SK-N-MC (cell line): ENCODE measurements around the gene POMT2.

ENCODE experiments used
- DNase-seq: peaks from one replicate; pipeline ENCODE4 v3.0.0-alpha.2; 2011; ENCODE audit warnings: low read depth, low spot score
- H3K27ac ChIP-seq: fragments of 200-600 bp; sonication (generic); 2 replicates; pipeline ENCODE4 v1.5.1; 2016; ENCODE audit warnings: mixed run types
- H3K36me3 ChIP-seq: fragments of 200-600 bp; sonication (generic); 2 replicates; pipeline ENCODE4 v1.6.1; 2017; ENCODE audit warnings: antibody characterized with exemption, low read length, mixed read lengths; ENCODE audit not compliant: insufficient read depth
- H3K4me3 ChIP-seq: fragments of 200-600 bp; sonication (generic); 2 replicates; pipeline ENCODE4 v1.5.1; 2016
- H3K9ac ChIP-seq: fragments of 200-600 bp; sonication (generic); 2 replicates; pipeline ENCODE4 v1.8.0; 2017; ENCODE audit warnings: mixed run types, mixed read lengths; ENCODE audit not compliant: insufficient read length
- H3K9me3 ChIP-seq: fragments of 200-600 bp; sonication (generic); 2 replicates; pipeline ENCODE4 v1.6.1; 2017; ENCODE audit warnings: low read depth, mild to moderate bottlenecking, antibody characterized with exemption, low read length, moderate library complexity, mixed read lengths
- EZH2 ChIP-seq: fragments of 200-600 bp; sonication (generic); IDR thresholded peaks from one replicate; pipeline ENCODE4 v1.6.1; 2017; ENCODE audit warnings: antibody characterized with exemption
- FOXP2 ChIP-seq: optimal IDR thresholded peaks from 2 replicates; pipeline ENCODE3; 2011; ENCODE audit warnings: mild to moderate bottlenecking, moderate library complexity; ENCODE audit not compliant: insufficient read depth; ENCODE audit errors: extremely low read length, control extremely low read depth
- POLR2AphosphoS5 ChIP-seq: IDR thresholded peaks from 2 replicates; pipeline ENCODE4 v1.6.1; 2012; ENCODE audit warnings: mild to moderate bottlenecking, low read depth, low read length, borderline replicate concordance

POMT2 gene

DNA sequence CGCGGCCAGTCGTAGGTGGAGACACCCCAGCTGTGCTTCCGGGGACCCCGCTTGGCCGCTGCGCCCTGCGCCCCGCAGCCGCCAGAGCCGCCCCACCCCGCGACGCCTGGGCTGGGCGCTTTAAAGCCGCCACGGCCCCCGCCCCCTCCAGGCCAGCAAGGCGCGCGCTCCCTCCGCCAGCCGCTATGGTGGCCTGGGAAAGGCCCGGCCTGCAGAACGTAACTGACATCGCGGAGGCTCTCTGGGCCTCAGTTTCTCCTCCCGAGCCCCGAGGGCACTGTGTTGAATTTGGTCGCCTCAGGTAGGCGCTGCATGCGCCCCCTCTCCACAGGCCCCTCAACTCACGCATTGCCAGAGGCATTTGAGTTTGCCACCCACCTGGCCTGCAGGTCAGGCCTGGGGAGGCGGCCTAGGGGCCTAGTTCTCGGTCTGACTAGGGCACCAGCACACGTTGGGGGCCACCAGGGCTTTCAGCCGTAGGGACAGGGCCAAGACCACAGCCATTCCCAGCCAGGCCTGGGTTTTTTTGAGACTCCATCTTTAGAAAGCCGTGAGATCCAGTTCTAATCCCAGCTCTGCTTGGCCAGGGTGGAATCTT lies 49.5 kb downstream of the POMT2 start, which contains the start of gene NGB:
Gene NGB (minus strand): TSS at position 94 of the 598 bp plus-strand sequence. CDS start 269 bp downstream, outside the sequence.
- Histone ChIP-seq H3K4me3 (no peak within 1 kb of the TSS), H3K9me3 (no peaks in the 10 kb centered on the region), H3K9ac (no peak within 1 kb of the TSS), H3K36me3 (no peaks in the 10 kb centered on the region), H3K27ac (no peak within 1 kb of the TSS)
- no peak for DNase-seq
- TF ChIP-seq EZH2, result no peak
- no peak for TF ChIP-seq FOXP2
- no peak for TF ChIP-seq POLR2AphosphoS5

DNA sequence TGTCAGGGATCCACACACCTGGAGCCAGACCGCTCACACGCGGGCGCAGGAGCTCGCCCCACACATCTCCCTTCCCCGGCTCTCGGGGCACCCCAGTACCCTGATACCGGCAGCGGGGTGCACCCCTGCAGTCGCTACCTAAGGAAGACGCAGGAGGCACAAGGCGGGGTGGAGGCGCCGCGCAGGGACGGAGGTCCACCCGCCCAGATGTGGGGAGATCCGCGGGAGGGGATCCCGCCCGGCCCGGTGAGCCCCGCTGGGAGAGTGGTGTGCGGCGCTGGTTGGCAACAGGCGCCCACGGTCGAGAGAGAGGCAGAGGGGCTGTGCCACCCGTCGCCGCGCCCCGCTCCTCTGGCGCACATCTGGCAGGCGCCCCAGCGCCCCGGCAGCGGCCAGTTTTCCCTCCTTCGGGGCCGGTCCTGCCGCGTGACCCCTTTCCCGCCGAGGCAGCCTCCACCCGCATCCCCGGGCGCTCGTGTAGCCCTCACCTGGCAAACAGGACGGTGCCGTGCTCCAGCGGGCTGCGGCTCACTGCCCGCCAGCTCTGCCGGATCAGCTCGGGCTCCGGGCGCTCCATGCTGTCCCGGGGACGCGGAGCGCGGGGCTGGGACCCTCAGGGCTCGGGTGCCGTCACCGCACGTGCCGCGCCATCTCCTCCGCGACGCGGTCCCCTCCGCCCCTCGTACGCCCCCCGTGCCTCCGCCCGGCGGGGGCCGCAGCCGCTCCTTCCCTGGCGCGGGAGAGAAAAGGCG lies 50.1 kb downstream of the POMT2 start:
- Histone ChIP-seq H3K36me3 (no peaks in the 10 kb centered on the region), H3K9me3 (no peaks in the 10 kb centered on the region), H3K9ac (no peak overlapping the region), H3K4me3 (no peak overlapping the region), H3K27ac (no peak overlapping the region)
- TF ChIP-seq POLR2AphosphoS5 (no peak), EZH2 (no peak), FOXP2 (no peak)
- no peak for DNase-seq

DNA sequence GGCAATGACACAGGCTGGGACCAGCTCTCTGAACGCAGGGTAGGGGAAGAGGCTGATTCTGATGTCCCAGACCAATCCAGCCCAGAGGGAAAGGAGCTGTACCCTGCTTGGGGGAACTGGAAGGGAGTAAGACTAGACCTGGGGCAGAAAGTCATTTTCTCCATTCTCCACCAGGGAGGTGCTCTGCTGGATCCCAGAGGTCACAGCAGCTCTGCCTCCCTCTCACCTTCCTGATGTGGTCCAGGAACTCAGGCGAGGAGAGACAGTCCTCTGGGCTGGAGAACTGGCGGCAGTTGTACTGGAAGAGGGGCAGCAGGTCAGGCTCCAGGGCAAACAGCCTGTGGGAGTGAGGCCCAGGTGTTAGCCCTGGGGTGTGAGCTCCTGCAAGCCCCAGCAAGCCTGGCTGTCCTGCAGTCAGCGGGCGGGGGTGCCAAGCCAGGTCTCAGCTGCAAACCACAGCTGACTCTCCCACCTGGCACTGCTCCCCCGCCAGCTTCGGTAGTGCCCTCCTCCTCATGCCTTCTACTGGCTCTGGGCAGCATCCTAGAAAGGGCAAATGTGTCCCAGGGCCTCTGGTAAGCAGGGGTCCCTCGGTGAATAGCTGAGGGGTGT lies 51.6 kb downstream of the POMT2 start:
- Histone ChIP-seq H3K9ac (no peak overlapping the region), H3K36me3 (no peaks in the 10 kb centered on the region), H3K27ac (no peak overlapping the region), H3K4me3 (no peak overlapping the region), H3K9me3 (no peaks in the 10 kb centered on the region)
- no peak for DNase-seq
- no peak for TF ChIP-seq FOXP2
- TF ChIP-seq POLR2AphosphoS5, result no peak
- no peak for TF ChIP-seq EZH2

DNA sequence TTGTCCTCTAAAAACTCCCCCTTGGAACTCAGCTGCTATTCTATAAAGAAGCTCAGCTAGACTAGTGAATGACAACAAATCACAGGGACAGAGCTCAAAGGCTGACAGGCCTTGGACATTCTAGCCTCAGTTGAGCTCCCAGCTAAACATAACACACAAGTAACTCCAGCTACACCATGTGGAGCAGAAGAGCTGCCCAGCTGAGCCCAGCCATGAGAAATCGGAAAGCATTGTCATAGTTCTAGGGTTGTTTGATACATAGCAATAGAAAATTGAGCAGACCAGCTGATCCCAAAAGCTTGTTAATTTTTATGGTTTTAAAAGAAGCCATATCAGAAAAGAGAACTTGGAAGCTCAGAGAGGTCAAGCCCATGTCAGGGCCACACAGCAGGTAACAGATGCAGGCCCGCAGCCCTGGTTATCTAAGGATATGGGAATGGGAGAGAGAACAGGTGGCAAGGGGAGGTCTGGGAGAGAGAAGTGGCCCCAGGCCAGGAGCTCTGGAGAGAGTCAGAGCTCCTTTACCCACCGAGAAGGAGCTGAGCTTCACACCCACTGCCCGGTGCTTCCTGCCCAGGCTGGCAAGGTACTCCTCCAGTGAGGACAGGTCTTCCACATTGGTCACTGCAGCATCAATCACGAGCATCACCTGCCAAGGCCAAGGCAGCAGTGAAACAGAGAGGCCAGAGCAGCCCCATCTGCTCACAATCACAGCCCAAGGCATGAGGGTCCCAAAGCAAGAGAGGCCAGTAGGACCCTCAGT lies 52.6 kb downstream of the POMT2 start:
- H3K9ac ChIP-seq, result no peak overlapping the region
- no peaks in the 10 kb centered on the region for H3K36me3 ChIP-seq
- H3K4me3 ChIP-seq, result no peak overlapping the region
- H3K9me3 ChIP-seq, result no peaks in the 10 kb centered on the region
- no peak for DNase-seq
- TF ChIP-seq FOXP2 (no peak), EZH2 (no peak)
- no peak overlapping the region for H3K27ac ChIP-seq

DNA sequence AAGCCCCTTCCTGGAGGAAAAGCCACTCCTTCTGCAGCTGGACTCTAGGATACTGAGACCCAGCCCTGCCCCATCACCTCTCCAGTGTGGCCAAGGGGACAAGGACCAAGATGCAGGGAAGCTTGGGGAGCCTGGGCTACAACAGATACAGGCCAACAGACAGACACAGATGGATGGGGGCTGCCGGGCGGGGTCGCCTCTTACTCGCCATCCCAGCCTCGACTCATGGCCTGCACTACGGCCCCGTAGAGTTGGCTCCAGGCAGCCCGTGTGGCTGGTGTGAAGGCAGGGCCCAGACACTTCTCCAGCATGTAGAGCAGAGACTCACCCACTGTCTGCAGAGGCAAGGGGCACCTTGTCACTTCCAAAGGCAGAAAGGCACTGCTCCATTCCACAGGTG lies 54.3 kb downstream of the POMT2 start:
- Histone ChIP-seq H3K4me3 (no peak overlapping the region), H3K27ac (no peak overlapping the region), H3K36me3 (no peaks in the 10 kb centered on the region), H3K9me3 (no peaks in the 10 kb centered on the region), H3K9ac (no peak overlapping the region)
- no peak for TF ChIP-seq EZH2
- no peak for TF ChIP-seq FOXP2
- no peak for TF ChIP-seq POLR2AphosphoS5
- no peak for DNase-seq

DNA sequence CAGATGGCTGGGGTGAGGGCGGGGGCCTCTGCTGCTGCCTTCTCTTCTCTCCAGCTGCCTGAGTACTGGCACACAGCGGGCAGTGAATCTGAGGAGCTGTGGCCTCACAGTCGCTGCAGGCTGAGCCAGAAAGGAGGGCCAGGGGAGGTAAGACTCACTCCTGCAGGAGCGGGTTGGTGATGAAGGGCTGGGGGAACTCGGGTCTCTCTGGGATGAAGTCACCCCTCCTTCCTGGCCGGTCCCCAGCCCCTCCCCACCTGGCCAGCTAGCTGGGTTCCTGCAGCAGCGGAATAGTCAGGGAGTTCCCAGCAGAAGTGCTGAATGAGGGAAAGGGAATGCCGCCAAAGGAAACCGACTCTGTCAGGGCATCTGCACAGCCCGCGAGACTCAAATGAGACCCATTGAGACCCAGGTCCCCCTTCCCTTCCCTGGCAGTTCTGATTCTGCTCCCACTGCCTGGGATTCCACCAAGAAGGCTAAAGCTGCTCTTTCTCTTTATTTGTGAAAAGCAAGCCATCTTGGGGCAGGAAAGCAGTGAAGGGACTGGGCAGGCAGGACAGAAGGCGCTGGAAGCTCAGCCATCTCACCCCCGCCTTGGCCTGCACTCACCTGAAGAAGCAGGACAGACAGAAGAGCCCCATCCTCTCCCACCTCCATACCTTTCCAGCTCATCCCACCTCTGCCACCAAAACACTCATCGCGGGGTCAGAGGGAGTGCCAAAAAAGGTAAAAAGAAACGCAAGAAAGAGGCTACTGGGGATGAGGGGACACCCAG lies 54.9 kb downstream of the POMT2 start:
- no peak overlapping the region for H3K4me3 ChIP-seq
- no peak overlapping the region for H3K27ac ChIP-seq
- no peak overlapping the region for H3K9ac ChIP-seq
- TF ChIP-seq FOXP2 (no peak), POLR2AphosphoS5 (no peak), EZH2 (no peak)
- H3K36me3 ChIP-seq, result no peaks in the 10 kb centered on the region
- DNase-seq, result no peak
- H3K9me3 ChIP-seq, result no peaks in the 10 kb centered on the region

DNA sequence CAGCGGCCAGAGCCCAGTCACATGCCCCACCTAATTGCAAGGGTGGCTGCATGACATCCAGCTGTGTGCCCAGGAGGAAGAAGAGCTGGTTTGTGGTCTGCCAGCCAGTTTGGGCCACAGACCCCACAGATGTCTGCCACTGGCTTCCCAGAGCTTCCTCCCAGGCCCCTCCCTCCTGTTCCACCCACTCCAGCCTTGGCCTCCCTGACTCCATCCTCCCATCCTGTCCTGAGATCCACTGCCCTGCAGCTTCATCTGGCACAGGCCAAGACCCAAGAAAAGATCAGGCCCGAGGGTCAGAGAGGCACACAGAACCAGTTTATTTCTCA lies 55.5 kb downstream of the POMT2 start:
- no peak overlapping the region for H3K9ac ChIP-seq
- DNase-seq, result no peak
- no peak overlapping the region for H3K27ac ChIP-seq

More for the DNA sequence above, 55.5 kb downstream of the POMT2 start:
- Histone ChIP-seq H3K36me3 (no peaks in the 10 kb centered on the region), H3K4me3 (no peak overlapping the region), H3K9me3 (no peaks in the 10 kb centered on the region)
- TF ChIP-seq FOXP2 (no peak), EZH2 (no peak), POLR2AphosphoS5 (no peak)
